ENCODE data around the gene NID1. TPM values are rescaled to one million over a fixed set of nuclear protein-coding genes. Genes with fewer than 3 reads are reported as not detected.

Gene NID1
- total RNA-seq, 6 experiments from 2014 or later = 97.5 to 124 (median 107) TPM

- H3K27ac Mint-ChIP-seq = no peak overlapping the region
- DNase-seq = no peak
- H3K36me3 Mint-ChIP-seq (ENCODE audit: low read depth) = peaks cover 44% of the 10 kb centered on the region
- no peak overlapping the region for H3K4me3 Mint-ChIP-seq
- no peak for TF ChIP-seq CTCF (IDR thresholded peaks at IDR 0.05)
- no peaks in the 10 kb centered on the region; the same call in 1 of the 2 replicates for H3K4me1 Mint-ChIP-seq (ENCODE audit: low read depth)
- H3K9me3 Mint-ChIP-seq = no peaks in the 10 kb centered on the region
- peaks cover 2% of the 10 kb centered on the region; the same call in 1 of the 2 replicates for H3K27me3 Mint-ChIP-seq (ENCODE audit: insufficient read depth)
Measured at GRCh38 chr1:236029428-236029940, 35.4 kb downstream of the NID1 start.

GRCh38 chr1:236027104-236027503 lies 37.8 kb downstream of the NID1 start:
- Mint-ChIP-seq H3K4me3 (no peak overlapping the region), H3K36me3 (ENCODE audit: low read depth) (peaks cover 51% of the 10 kb centered on the region), H3K4me1 (ENCODE audit: low read depth) (no peaks in the 10 kb centered on the region; the same call in 1 of the 2 replicates), H3K27me3 (ENCODE audit: insufficient read depth) (peaks cover 2% of the 10 kb centered on the region; the same call in 1 of the 2 replicates), H3K9me3 (no peaks in the 10 kb centered on the region), H3K27ac (no peak overlapping the region)
- no peak for DNase-seq
- TF ChIP-seq CTCF (IDR thresholded peaks at IDR 0.05) = no peak

- no peak overlapping the region; the same call in 1 of the 2 replicates for H3K4me3 Mint-ChIP-seq
- peaks cover 2% of the 10 kb centered on the region; the same call in 1 of the 2 replicates for H3K27me3 Mint-ChIP-seq (ENCODE audit: insufficient read depth)
- no peak for TF ChIP-seq CTCF (IDR thresholded peaks at IDR 0.05)
- H3K4me1 Mint-ChIP-seq (ENCODE audit: low read depth) = peaks cover 9% of the 10 kb centered on the region
- no peaks in the 10 kb centered on the region for H3K9me3 Mint-ChIP-seq
- DNase-seq = no peak
- H3K27ac Mint-ChIP-seq = no peak overlapping the region; the same call in 1 of the 2 replicates
- peaks cover 54% of the 10 kb centered on the region for H3K36me3 Mint-ChIP-seq (ENCODE audit: low read depth)
Measured at GRCh38 chr1:236025836-236026235, 39.1 kb downstream of the NID1 start.

GRCh38 chr1:236024641-236025040 lies 40.2 kb downstream of the NID1 start:
- no peak overlapping the region for H3K27ac Mint-ChIP-seq
- peaks cover 19% of the 10 kb centered on the region for H3K4me1 Mint-ChIP-seq (ENCODE audit: low read depth)
- peaks cover 57% of the 10 kb centered on the region for H3K36me3 Mint-ChIP-seq (ENCODE audit: low read depth)
- H3K9me3 Mint-ChIP-seq = no peaks in the 10 kb centered on the region
- no peak for DNase-seq
- H3K4me3 Mint-ChIP-seq = no peak overlapping the region
- H3K27me3 Mint-ChIP-seq (ENCODE audit: insufficient read depth) = peaks cover 2% of the 10 kb centered on the region; the same call in 1 of the 2 replicates
- no peak for TF ChIP-seq CTCF (IDR thresholded peaks at IDR 0.05)

- peaks cover 58% of the 10 kb centered on the region for H3K36me3 Mint-ChIP-seq (ENCODE audit: low read depth)
- H3K27me3 Mint-ChIP-seq (ENCODE audit: insufficient read depth) = peaks cover 2% of the 10 kb centered on the region; the same call in 1 of the 2 replicates
- no peak for DNase-seq
- TF ChIP-seq CTCF (IDR thresholded peaks at IDR 0.05) = no peak
- no peaks in the 10 kb centered on the region for H3K9me3 Mint-ChIP-seq
- no peak overlapping the region for H3K4me3 Mint-ChIP-seq
- no peak overlapping the region for H3K27ac Mint-ChIP-seq
- H3K4me1 Mint-ChIP-seq (ENCODE audit: low read depth) = peaks cover 21% of the 10 kb centered on the region
Measured at GRCh38 chr1:236023926-236024565, 40.8 kb downstream of the NID1 start.

All from HFFc6 (cell line).